HCT116 (cell line): ENCODE data around the gene FAM236A. TPM values are rescaled to one million over a fixed set of nuclear protein-coding genes. Genes with fewer than 3 reads are reported as not detected.
"Not testable (repeated sequence)": the region's sequence is repeated elsewhere in the genome, so short reads cannot be mapped to it uniquely, and the experiment has no call there.

Experiments used
- ATAC-seq: fragments of 200-7000 bp; cut with Tn5 transposase; 2 replicates; pipeline ENCODE4 v1.9.1; 2020; ENCODE audit warnings: mild to moderate bottlenecking, moderate library complexity
- BruUV-seq: library from RNA; stranded (reverse); fragments of 400-500 nt; replicated peaks from 2 replicates; lab custom pipeline; 2021; lab: Mats Ljungman, UMichigan
- CTCF ChIA-PET: fragments of 300-600 bp; sonication (Branson Sonifier 250); formaldehyde crosslinking; loops from one replicate; lab custom pipeline; 2021; ENCODE audit warnings: antibody characterized with exemption; lab: Charles Lee
- POLR2A ChIA-PET: fragments of 300-600, 350-600 bp; sonication (Branson Sonifier 250); formaldehyde crosslinking; loops from one replicate; lab custom pipeline; 2021; ENCODE audit warnings: antibody characterized with exemption; lab: Charles Lee
- RAD21 ChIA-PET, 2 experiments: fragments of 300-600 bp; sonication (Branson Sonifier 250); formaldehyde crosslinking; loops; one replicate each; lab custom pipeline; 2023; ENCODE audit warnings: low total read pairs in 2 of 2; ENCODE audit not compliant: uncharacterized antibody in 2 of 2, unreplicated experiment in 2 of 2, low non-redundant PET in 1 of 2; lab: Charles Lee
- DNase-seq: peaks from one replicate; pipeline ENCODE4 v3.0.0-alpha.2; 2010; ENCODE audit warnings: low read depth, low spot score
- H2AFZ ChIP-seq: fragments of 200-600 bp; shearing (Covaris generic), sonication (generic); 2 replicates; pipeline ENCODE4 v1.6.1; 2017; ENCODE audit warnings: low read depth, mixed run types, mixed read lengths, antibody characterized with exemption, low read length; ENCODE audit not compliant: poor library complexity, severe bottlenecking
- H3K27ac ChIP-seq: 2 replicates; pipeline ENCODE4 v1.5.1; 2012; ENCODE audit warnings: low read depth, low read length
- H3K27me3 ChIP-seq: fragments of 200-600 bp; sonication (generic); 2 replicates; pipeline ENCODE4 v1.6.1; 2016; ENCODE audit warnings: mixed run types, low read length, mixed read lengths; ENCODE audit not compliant: insufficient read depth
- H3K36me3 ChIP-seq, 2 experiments: fragments of 200-500 bp in 1 of 2; fragments of 200-600 bp in 1 of 2; sonication (Bioruptor generic) in 1 of 2; sonication (generic) in 1 of 2; 2 replicates each; pipeline versions ENCODE4 v1.5.1 to v1.6.1; 2014 to 2016; ENCODE audit warnings: low read length in 2 of 2, inconsistent platforms in 1 of 2, mixed read lengths in 1 of 2, mixed run types in 1 of 2; ENCODE audit not compliant: insufficient read depth in 2 of 2, control insufficient read depth in 1 of 2
- H3K4me1 ChIP-seq, 2 experiments: fragments of 200-600 bp in 1 of 2; sonication (generic) in 1 of 2; 2 replicates each; pipeline versions ENCODE4 v1.5.1 to v1.6.1; 2012 to 2017; ENCODE audit warnings: low read length in 2 of 2, inconsistent platforms in 1 of 2, mild to moderate bottlenecking in 1 of 2, mixed read lengths in 1 of 2, mixed run types in 1 of 2, moderate library complexity in 1 of 2; ENCODE audit not compliant: insufficient read depth in 2 of 2, control insufficient read depth in 1 of 2
- H3K4me2 ChIP-seq: fragments of 200-600 bp; sonication (generic); 2 replicates; pipeline ENCODE4 v1.6.1; 2017; ENCODE audit warnings: mixed run types, low read length, mixed read lengths
- H3K4me3 ChIP-seq, 2 experiments: fragments of 200-600 bp in 1 of 2; sonication (generic) in 1 of 2; replicated peaks in 1 of 2; 2 replicates each; pipeline ENCODE4 v1.5.1; 2011 to 2016; ENCODE audit warnings: low read length in 2 of 2, control low read depth in 1 of 2, low read depth in 1 of 2, mild to moderate bottlenecking in 1 of 2, mixed read lengths in 1 of 2, mixed run types in 1 of 2
- H3K79me2 ChIP-seq: fragments of 200-600 bp; sonication (generic); 2 replicates; pipeline ENCODE4 v1.6.1; 2017; ENCODE audit warnings: mild to moderate bottlenecking, mixed run types, low read length, moderate library complexity, mixed read lengths; ENCODE audit not compliant: insufficient read depth
- H3K9ac ChIP-seq: fragments of 200-600 bp; sonication (generic); 2 replicates; pipeline ENCODE4 v1.6.1; 2016; ENCODE audit warnings: low read length, mixed read lengths
- H3K9me2 ChIP-seq: fragments of 200-600 bp; sonication (generic), shearing (Covaris generic); 2 replicates; pipeline ENCODE4 v1.6.1; 2017; ENCODE audit warnings: mixed run types, mild to moderate bottlenecking, moderate library complexity; ENCODE audit not compliant: insufficient read depth
- H3K9me3 ChIP-seq, 2 experiments: fragments of 200-500 bp in 1 of 2; fragments of 200-600 bp in 1 of 2; sonication (Bioruptor generic) in 1 of 2; sonication (generic) in 1 of 2; 2 replicates each; pipeline ENCODE4 v1.6.1; 2014 to 2017; ENCODE audit warnings: low read length in 2 of 2, mixed read lengths in 2 of 2, inconsistent platforms in 1 of 2, low read depth in 1 of 2, mild to moderate bottlenecking in 1 of 2, mixed run types in 1 of 2, moderate library complexity in 1 of 2; ENCODE audit not compliant: control insufficient read depth in 1 of 2, insufficient read depth in 1 of 2
- H4K20me1 ChIP-seq: fragments of 200-600 bp; sonication (generic), shearing (Covaris generic); 2 replicates; pipeline ENCODE4 v1.6.1; 2017; ENCODE audit warnings: mixed run types, mild to moderate bottlenecking, moderate library complexity; ENCODE audit not compliant: insufficient read depth
- intact Hi-C: fragments of 100-400 bp; cut with micrococcal nuclease; formaldehyde crosslinking; loops from 2 replicates; pipeline ENCODE4 v1.10.0; 2022
- total RNA-seq: library from RNA; stranded (reverse); gene quantifications from one replicate; pipeline ENCODE4 v1.2.1, GENCODE V29; 2021; ENCODE audit not compliant: unreplicated experiment

FAM236A gene
- total RNA-seq, 1 experiment from 2014 or later, result not detected

- H3K9ac ChIP-seq, H3K4me3 ChIP-seq, H3K27ac ChIP-seq, H3K27me3 ChIP-seq, CTCF ChIA-PET, H3K36me3 ChIP-seq, POLR2A ChIA-PET, H3K9me3 ChIP-seq, H3K4me1 ChIP-seq, RAD21 ChIA-PET, H4K20me1 ChIP-seq, H2AFZ ChIP-seq, H3K79me2 ChIP-seq, DNase-seq, H3K9me2 ChIP-seq, H3K4me2 ChIP-seq, intact Hi-C loops, BruUV-seq, ATAC-seq: not testable (repeated sequence)
These were observed 36.9 kb downstream of the FAM236A start for GRCh38 chrX:72974885-72975284.

- H3K4me2 ChIP-seq, H3K79me2 ChIP-seq, H3K4me3 ChIP-seq, H3K27me3 ChIP-seq, H3K9me3 ChIP-seq, ATAC-seq, intact Hi-C loops, CTCF ChIA-PET, H4K20me1 ChIP-seq, DNase-seq, H2AFZ ChIP-seq, POLR2A ChIA-PET, BruUV-seq, H3K4me1 ChIP-seq, H3K9me2 ChIP-seq, H3K9ac ChIP-seq, H3K36me3 ChIP-seq, H3K27ac ChIP-seq, RAD21 ChIA-PET: not testable (repeated sequence)
These were observed 43.0 kb downstream of the FAM236A start for GRCh38 chrX:72980894-72981469.

Other genes starting within 250 kb of the FAM236A start
- gene PHKA1, start 223.9 kb upstream of the FAM236A start, total RNA-seq, result 15.3 TPM
- gene DMRTC1B, start 161.3 kb upstream of the FAM236A start, total RNA-seq, result not detected
- gene FAM236B, start 155.5 kb upstream of the FAM236A start, total RNA-seq, result not detected
- gene FAM236D, start 130.0 kb upstream of the FAM236A start, total RNA-seq, result not detected
- not detected for gene FAM236C, start 25.6 kb upstream of the FAM236A start, total RNA-seq
- gene DMRTC1, start 5.6 kb downstream of the FAM236A start, total RNA-seq, result not detected
- gene PABPC1L2B, start 64.7 kb downstream of the FAM236A start, total RNA-seq, result not detected
- gene PABPC1L2A, start 141.3 kb downstream of the FAM236A start, total RNA-seq, result not detected